ENCODE results near the gene RPS10. TPM values are rescaled to one million over a fixed set of nuclear protein-coding genes. Genes with fewer than 3 reads are reported as not detected.
"Not testable (repeated sequence)": the region's sequence is repeated elsewhere in the genome, so short reads cannot be mapped to it uniquely, and the experiment has no call there.

Gene RPS10
- total RNA-seq, 2 experiments from 2014 or later = 1,296 to 1,320 TPM

DNA sequence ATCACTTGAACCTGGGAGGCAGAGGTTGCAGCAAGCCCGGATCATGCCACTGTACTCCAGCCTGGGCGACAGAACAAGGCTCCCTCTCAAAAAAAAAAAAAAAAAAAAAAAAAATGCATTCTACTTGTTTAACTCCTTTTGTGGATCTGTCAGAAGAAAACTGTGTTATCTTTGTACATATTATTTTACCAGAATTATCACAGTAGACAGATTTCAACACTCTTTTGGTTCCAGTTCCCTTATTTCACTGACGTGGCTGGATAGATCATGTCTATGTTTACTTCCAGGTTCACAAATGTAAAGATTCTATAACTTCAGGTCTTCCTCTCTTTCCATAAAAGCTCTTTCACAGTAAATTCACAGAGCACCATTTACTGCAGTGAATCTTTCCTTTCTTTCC lies 51.8 kb downstream of the RPS10 start:
- Mint-ChIP-seq H3K4me1 (peaks cover 2% of the 10 kb centered on the region), H3K27me3 (no peaks in the 10 kb centered on the region), H3K36me3 (ENCODE audit: low read depth) (no peaks in the 10 kb centered on the region), H3K27ac (no peak overlapping the region), H3K9me3 (no peaks in the 10 kb centered on the region), H3K4me3 (no peak overlapping the region)
- no peak for DNase-seq
- CTCF ChIA-PET = interaction anchor here (0.6 kb wide), 1 partner anchor 14 kb away, joined by 4 read pairs; no protein-coding TSS in a partner anchor
- POLR2A ChIA-PET = no interaction called here

DNA sequence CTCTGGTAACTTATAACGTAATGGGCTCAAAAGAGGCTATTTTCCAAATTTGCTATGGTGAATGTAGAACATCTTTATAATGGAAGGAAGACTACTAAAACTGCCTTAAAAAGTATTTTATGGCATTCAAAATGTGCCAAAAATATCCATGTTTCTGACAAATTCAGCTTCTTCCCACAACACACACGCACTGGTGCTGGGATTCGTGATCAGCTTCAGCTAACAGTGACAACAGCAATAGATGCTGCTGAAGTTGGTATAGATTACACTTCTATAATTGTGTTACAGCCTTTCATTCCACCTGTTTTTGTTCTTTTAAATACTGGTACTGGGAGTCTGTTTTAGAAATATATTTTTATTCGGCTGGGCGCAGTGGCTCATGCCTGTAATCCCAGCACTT lies 52.4 kb downstream of the RPS10 start:
- ChIA-PET CTCF (no interaction called here), POLR2A (no interaction called here)
- DNase-seq = no peak
- Mint-ChIP-seq H3K9me3 (no peaks in the 10 kb centered on the region), H3K36me3 (ENCODE audit: low read depth) (no peaks in the 10 kb centered on the region), H3K27ac (no peak overlapping the region), H3K4me3 (no peak overlapping the region), H3K27me3 (no peaks in the 10 kb centered on the region), H3K4me1 (no peaks in the 10 kb centered on the region)

DNA sequence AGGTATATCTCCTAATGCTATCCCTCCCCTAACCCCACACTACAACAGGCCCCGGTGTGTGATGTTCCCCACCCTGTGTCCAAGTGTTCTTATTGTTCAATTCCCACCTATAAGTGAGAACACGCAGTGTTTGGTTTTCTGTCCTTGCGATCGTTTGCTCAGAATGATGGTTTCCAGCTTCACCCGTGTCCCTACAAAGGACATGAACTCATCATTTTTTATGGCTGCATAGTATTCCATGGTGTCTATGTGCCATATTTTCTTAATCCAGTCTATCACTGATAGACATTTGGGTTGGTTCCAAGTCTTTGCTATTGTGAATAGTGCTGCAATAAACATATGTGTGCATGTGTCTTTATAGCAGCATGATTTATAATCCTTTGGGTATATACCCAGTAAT lies 54.0 kb downstream of the RPS10 start:
- POLR2A ChIA-PET, CTCF ChIA-PET, H3K27me3 Mint-ChIP-seq: not testable (repeated sequence)

DNA sequence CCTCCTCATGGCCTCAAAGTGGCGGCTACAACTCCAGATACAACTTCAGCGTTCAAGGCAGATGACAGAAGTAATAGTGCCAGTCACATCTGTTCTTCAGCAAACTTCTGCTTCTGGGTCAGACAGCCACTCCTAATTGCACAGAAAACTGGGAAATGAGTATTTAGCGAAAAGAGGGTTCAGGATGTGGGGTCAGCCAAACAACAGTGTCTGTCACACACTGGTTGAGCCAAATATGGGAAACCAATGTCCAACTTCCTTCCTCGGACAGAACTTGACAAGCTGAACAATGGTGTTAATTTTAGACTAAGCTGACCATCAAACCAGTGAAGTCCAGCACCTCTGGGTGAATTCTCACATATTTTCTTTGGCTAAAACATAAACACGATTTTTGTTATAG lies 55.5 kb downstream of the RPS10 start:
- H3K36me3 Mint-ChIP-seq (ENCODE audit: low read depth) = no peaks in the 10 kb centered on the region
- POLR2A ChIA-PET = no interaction called here
- no peaks in the 10 kb centered on the region for H3K9me3 Mint-ChIP-seq
- no peaks in the 10 kb centered on the region for H3K4me1 Mint-ChIP-seq
- DNase-seq = no peak
- H3K27ac Mint-ChIP-seq = no peak overlapping the region
- H3K27me3 Mint-ChIP-seq = no peaks in the 10 kb centered on the region
- CTCF ChIA-PET = no interaction called here
- no peak overlapping the region for H3K4me3 Mint-ChIP-seq

More for the DNA sequence above, 54.0 kb downstream of the RPS10 start:
- DNase-seq; H3K27ac Mint-ChIP-seq; H3K4me1 Mint-ChIP-seq; H3K36me3 Mint-ChIP-seq (ENCODE audit: low read depth); H3K9me3 Mint-ChIP-seq; H3K4me3 Mint-ChIP-seq: not testable (repeated sequence)

DNA sequence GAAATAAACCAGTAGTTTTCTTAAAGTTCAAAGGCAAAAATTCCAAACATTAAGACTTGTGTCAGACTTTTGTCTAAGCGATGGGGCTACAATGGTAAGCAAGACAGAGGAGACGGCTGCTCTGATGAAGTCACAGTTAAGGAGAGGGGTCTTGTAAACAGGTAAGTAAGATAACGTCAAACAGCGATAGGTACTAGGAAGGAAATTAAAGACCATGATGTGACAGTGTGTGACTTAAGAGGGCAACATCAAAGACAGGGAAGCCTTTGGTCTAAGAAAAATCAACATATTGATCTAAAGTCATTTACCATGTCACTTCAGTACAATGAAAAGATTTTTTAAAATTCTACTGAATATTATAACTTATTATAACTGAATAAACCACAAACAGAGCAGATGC lies 56.5 kb downstream of the RPS10 start:
- no peaks in the 10 kb centered on the region for H3K36me3 Mint-ChIP-seq (ENCODE audit: low read depth)
- CTCF ChIA-PET = no interaction called here

More for the DNA sequence above, 56.5 kb downstream of the RPS10 start:
- Mint-ChIP-seq H3K4me1 (no peaks in the 10 kb centered on the region), H3K27me3 (no peaks in the 10 kb centered on the region), H3K4me3 (no peak overlapping the region), H3K27ac (no peak overlapping the region), H3K9me3 (no peaks in the 10 kb centered on the region)
- DNase-seq = no peak
- POLR2A ChIA-PET = no interaction called here

Other genes starting within 250 kb of the RPS10 start
- gene HMGA1, start 189.2 kb downstream of the RPS10 start, total RNA-seq = 100 to 1,000 TPM; 269 to 282 TPM
- gene SMIM29, start 177.1 kb downstream of the RPS10 start, total RNA-seq = 10 to 100 TPM; 38.3 to 38.4 TPM
- gene NUDT3, start 33.4 kb downstream of the RPS10 start, total RNA-seq = 10 to 100 TPM in 1 of 2 experiments, 1 to 10 TPM in 1; 9.9 to 10.0 TPM
- 1 to 10 TPM; 1.8 to 2.2 TPM for gene PACSIN1, start 40.0 kb upstream of the RPS10 start, total RNA-seq
- gene SPDEF, start 130.3 kb upstream of the RPS10 start, total RNA-seq = not detected